ENCODE results near the gene ATP6V0E2.

The ATP6V0E2 gene

DNA sequence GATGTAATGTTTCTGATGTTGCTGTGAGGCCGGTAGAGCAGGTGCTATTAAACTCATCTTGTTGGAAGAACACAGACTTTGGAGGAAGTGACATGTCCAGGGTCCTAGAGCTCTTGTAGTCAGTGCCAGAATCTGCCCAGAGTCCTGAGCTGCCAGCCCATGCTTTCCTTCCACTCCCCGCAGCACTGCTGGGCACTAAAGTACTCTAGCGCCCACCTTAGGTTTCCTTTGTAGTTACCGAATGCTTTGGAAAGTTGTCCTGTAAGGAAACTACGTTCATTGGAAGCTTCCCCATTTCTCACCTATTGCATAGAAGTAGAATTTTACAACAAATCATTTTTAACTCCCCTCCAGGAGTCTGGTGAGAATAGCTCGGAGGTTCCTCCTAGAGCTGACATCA is 24.6 kb upstream of the ATP6V0E2 start:
- no peak for DNase-seq (ENCODE audit: low read depth)
- TF ChIP-seq, protein P1, sequence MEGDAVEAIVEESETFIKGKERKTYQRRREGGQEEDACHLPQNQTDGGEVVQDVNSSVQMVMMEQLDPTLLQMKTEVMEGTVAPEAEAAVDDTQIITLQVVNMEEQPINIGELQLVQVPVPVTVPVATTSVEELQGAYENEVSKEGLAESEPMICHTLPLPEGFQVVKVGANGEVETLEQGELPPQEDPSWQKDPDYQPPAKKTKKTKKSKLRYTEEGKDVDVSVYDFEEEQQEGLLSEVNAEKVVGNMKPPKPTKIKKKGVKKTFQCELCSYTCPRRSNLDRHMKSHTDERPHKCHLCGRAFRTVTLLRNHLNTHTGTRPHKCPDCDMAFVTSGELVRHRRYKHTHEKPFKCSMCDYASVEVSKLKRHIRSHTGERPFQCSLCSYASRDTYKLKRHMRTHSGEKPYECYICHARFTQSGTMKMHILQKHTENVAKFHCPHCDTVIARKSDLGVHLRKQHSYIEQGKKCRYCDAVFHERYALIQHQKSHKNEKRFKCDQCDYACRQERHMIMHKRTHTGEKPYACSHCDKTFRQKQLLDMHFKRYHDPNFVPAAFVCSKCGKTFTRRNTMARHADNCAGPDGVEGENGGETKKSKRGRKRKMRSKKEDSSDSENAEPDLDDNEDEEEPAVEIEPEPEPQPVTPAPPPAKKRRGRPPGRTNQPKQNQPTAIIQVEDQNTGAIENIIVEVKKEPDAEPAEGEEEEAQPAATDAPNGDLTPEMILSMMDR (IDR thresholded peaks at IDR 0.05; ENCODE audit: control insufficient read depth, insufficient read depth, low read depth, low read length, missing control alignments), result no peak
- H3K4me3 ChIP-seq (ENCODE audit: control insufficient read depth, low read depth, low read length), result no peak overlapping the region

- TF ChIP-seq, protein P1 (IDR thresholded peaks at IDR 0.05; ENCODE audit: control insufficient read depth, insufficient read depth, low read depth, low read length, missing control alignments), result no peak
- no peak for DNase-seq (ENCODE audit: low read depth)
- H3K4me3 ChIP-seq (ENCODE audit: control insufficient read depth, low read depth, low read length), result no peak overlapping the region
Observed at GRCh38 chr7:149850007-149850594, 23.7 kb upstream of the ATP6V0E2 start.

- no peak for DNase-seq (ENCODE audit: low read depth)
- TF ChIP-seq, protein P1 (IDR thresholded peaks at IDR 0.05; ENCODE audit: control insufficient read depth, insufficient read depth, low read depth, low read length, missing control alignments), result no peak
- H3K4me3 ChIP-seq (ENCODE audit: control insufficient read depth, low read depth, low read length), result no peak overlapping the region
Observed at GRCh38 chr7:149850716-149851115, 23.1 kb upstream of the ATP6V0E2 start.

GRCh38 chr7:149851449-149851848 is 22.3 kb upstream of the ATP6V0E2 start:
- no peak for DNase-seq (ENCODE audit: low read depth)
- TF ChIP-seq, protein P1 (IDR thresholded peaks at IDR 0.05; ENCODE audit: control insufficient read depth, insufficient read depth, low read depth, low read length, missing control alignments), result no peak
- H3K4me3 ChIP-seq (ENCODE audit: control insufficient read depth, low read depth, low read length), result no peak overlapping the region

DNA sequence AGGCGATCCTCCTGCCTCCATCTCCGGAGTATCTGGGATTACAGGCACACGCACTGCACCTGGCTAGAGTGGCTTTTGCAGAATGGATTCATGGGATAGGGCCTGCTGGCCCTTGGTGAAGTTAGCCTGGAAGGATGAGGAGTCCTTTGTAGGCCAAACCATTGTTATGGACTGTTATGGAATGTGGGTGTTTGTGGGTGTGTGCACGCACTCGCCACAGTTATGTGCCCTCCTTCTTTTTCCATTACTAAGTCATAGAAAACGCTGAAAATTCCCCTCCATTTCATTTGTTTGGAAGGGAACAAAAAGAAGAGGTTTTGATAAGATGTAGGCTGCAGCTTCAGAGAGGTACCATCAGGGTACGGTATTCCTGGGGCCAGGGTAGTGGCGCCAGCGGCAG is 20.6 kb upstream of the ATP6V0E2 start:
- TF ChIP-seq, protein P1 (IDR thresholded peaks at IDR 0.05; ENCODE audit: control insufficient read depth, insufficient read depth, low read depth, low read length, missing control alignments), result no peak
- no peak overlapping the region for H3K4me3 ChIP-seq (ENCODE audit: control insufficient read depth, low read depth, low read length)
- no peak for DNase-seq (ENCODE audit: low read depth)

GRCh38 chr7:149854611-149855360 is 19.0 kb upstream of the ATP6V0E2 start:
- H3K4me3 ChIP-seq (ENCODE audit: control insufficient read depth, low read depth, low read length), result no peak overlapping the region
- TF ChIP-seq, protein P1 (IDR thresholded peaks at IDR 0.05; ENCODE audit: control insufficient read depth, insufficient read depth, low read depth, low read length, missing control alignments), result no peak
- DNase-seq (ENCODE audit: low read depth), result no peak

All from AG09309 (cell line).